HG02610 (cell line): ENCODE results near the gene ACKR2.
"Not testable (repeated sequence)": the region's sequence is repeated elsewhere in the genome, so short reads cannot be mapped to it uniquely, and the experiment has no call there.

Source experiments
- ATAC-seq: cut with Tn5 transposase; IDR thresholded peaks from one replicate; pipeline ENCODE4 v1.9.1; 2021; ENCODE audit warnings: mild to moderate bottlenecking, moderate library complexity; ENCODE audit not compliant: unreplicated experiment

The ACKR2 gene

GRCh38 chr3:42883251-42883930 lies 74.1 kb downstream of the ACKR2 start:
- ATAC-seq: not testable (repeated sequence)

- no peak for ATAC-seq
Measured at GRCh38 chr3:42884324-42884723, 75.1 kb downstream of the ACKR2 start.

- no peak for ATAC-seq
Measured at GRCh38 chr3:42886294-42886822, 77.1 kb downstream of the ACKR2 start.

DNA sequence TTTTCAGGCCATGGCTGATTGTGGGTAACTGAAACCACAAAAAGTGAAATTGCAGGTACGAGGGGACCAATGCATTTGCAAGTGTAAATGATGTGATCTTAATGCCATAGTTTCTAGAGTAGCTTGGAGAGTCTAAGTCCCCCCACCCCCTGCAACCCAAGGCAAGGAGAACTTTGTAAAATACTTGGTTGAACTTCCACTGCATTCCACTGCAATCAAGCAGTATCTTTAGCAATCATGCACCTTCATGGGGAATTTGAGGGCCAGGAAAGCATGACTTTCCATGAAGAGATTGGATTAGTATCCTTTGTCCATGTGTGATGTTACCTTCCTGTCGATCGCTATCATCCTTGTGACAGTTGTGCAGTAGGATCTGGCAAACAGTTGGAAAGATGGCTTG lies 77.8 kb downstream of the ACKR2 start:
- no peak for ATAC-seq

DNA sequence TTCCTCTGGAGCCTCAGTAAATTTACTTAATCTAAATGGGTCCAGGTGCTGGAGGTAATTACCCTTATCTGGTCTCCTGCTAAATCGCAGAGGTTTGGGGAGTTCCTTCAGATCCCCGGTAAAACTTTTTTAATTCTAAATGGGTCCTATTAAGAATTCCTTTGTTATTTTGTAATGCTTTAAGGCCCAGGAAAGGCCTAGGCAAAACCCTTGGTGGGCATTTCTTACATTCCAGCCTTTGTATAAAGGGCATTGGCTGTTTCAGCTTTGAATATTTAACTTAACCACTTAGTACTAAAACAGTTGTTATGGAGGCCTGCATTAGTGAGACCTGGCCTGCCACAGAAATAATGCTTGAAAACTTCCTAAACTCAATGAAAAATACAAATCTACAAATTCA lies 81.8 kb downstream of the ACKR2 start:
- no peak for ATAC-seq

DNA sequence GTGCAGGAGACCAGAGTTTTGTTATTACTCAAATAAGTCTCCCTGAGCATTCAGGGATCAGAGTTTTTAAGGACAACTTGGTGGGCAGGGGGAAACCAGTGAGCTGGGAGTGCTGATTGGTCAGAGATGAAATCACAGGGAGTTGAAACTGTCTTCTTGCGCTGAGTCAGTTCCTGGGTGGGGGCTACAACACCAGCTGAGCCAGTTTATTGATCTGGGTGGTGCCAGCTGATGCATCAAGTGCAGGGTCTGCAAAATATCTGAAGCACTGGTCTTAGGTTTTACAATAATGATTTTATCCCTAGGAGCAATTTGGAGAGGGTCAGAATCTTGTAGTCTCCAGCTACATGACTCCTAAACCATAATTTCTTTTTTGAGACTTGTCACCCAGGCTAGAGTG lies 82.9 kb downstream of the ACKR2 start:
- ATAC-seq: no peak

- no peak for ATAC-seq
Measured at GRCh38 chr3:42892807-42893206, 83.6 kb downstream of the ACKR2 start.

- no peak for ATAC-seq
Measured at GRCh38 chr3:42894698-42895579, 85.7 kb downstream of the ACKR2 start.

- ATAC-seq: no peak
Measured at GRCh38 chr3:42895580-42895868, 86.3 kb downstream of the ACKR2 start.

GRCh38 chr3:42898896-42899675 lies 89.8 kb downstream of the ACKR2 start:
- no peak for ATAC-seq

DNA sequence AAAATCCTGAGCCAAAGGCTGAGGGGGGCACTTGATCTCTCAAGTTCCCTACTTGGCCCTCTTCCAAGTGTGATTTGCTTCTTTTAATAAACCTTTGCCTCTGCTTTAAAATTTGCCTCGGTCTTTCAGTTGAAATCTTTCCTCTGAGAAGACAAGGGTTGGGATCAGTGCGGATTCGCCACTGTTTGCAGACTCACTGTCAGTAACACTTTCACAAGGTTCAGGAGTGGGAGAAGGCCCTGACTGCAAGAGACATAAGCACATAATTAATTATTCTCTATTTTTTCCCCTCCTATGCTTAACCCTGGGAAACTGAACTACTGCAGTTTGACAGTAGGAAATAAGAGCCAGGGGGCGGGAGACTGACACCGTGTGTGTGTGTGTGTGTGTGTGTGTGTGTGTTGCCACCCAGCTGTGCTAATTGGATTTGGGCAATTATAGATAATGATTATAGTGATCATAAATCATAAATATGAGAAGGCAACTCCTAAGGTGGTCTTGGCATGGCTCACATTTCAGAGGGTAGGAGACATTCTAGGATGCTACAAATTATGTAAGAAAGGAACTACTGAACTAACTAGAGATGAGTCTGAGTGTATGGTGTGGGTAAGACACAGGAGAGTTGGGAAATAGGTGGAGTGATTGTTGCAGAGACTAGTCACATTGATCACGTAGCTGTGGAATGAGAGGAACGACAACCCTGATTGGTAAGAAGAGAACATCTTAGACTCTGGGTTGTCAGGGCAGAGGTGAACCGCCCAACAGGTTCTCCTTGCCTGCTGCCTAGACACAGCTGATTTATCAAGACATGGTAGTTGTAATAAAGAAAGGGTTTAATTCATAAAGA lies 91.2 kb downstream of the ACKR2 start:
- no peak for ATAC-seq

- no peak for ATAC-seq
Measured at GRCh38 chr3:42901073-42901415, 91.8 kb downstream of the ACKR2 start.

DNA sequence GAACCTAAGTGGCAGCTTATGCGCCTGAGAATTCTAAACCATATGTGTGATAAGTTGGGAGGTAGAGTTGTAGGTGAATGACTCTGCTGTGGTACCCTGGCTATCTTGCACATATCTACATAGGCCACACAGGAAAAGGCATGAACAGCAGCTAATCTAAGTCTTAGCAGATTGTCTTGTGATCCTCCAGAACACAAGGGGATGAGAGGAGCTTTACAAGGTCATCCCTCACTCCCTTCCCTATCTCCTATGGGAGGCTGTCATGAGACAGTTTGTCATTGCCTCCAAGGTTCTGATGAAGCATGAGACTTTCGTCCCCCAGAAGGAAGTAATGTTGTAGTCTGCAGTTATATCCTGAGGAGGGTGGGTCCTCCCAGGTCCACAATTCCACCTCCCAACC lies 93.0 kb downstream of the ACKR2 start:
- no peak for ATAC-seq

GRCh38 chr3:42904076-42904475 lies 94.8 kb downstream of the ACKR2 start:
- no peak for ATAC-seq

DNA sequence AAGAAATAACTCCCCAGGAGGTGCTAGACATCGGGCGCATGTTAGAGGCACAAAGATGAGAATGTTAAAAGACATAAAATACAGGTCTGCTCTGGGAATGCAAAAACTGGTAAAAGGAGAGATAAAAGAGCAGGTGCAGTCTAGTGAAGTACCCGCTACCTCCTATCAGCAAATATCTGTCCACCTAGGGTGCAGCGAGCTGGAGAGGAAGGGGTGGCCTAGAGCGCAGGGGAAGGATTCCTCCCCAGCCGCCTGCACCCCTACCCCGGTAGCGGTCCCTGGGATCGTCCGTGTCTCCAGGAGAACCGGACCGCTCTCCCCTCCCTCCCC lies 96.5 kb downstream of the ACKR2 start:
- ATAC-seq: no peak

GRCh38 chr3:42906070-42906847 lies 97.0 kb downstream of the ACKR2 start, which contains the start of gene ZNF662:
Gene ZNF662, plus strand, starts transcription at chr3:42906142. Its CDS starts 1,973 bp downstream, at chr3:42908115.
- no peak for ATAC-seq

- no peak for ATAC-seq
Measured at GRCh38 chr3:42906848-42907183, 97.6 kb downstream of the ACKR2 start.

DNA sequence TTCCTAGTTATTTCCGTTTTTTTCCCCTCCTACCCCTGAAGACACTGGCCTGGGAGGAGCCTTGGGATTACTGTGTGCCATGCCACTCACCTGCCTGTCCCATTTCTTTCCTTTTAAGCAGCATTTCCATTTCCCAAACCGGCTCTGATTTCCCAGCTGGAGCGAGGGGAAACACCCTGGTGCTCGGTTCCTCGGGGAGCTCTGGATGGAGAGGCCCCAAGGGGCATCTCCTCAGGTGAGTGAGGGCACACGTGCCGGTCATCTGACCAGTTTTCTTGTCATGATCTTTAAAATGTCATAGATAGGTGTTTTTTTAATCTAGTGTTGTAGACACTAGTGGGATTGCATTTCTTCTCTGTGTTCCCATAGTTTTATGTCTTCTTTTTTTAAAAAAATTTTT lies 99.4 kb downstream of the ACKR2 start:
- no peak for ATAC-seq

DNA sequence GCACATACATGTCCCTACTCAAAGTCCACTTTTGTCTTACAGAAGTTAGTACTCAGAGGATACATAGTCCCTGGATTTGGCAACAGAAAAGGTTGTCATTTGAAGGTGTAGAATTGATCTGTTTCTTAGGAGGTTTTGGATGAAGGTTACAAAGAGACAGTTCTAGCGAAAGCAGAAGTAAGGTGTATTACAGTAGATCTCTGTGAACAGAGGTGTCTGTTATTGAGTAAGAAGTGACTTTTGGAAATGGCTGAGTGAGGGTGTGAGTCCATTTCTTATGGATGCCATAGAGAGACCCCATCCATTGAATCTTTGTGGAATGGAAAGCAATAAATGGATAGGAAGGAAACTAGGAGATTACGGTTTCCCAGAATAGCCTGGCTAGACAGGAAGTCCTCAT lies 102.3 kb downstream of the ACKR2 start:
- ATAC-seq: no peak
